NCI-H128 (cell line): ENCODE results near the gene OR6C68.
"Not testable (repeated sequence)": the region's sequence is repeated elsewhere in the genome, so short reads cannot be mapped to it uniquely, and the experiment has no call there.

Experiments
- DNase-seq: peaks from one replicate; lab custom pipeline; 2025; ENCODE audit not compliant: unreplicated experiment; lab: John Stamatoyannopoulos, UW

Gene OR6C68

DNA sequence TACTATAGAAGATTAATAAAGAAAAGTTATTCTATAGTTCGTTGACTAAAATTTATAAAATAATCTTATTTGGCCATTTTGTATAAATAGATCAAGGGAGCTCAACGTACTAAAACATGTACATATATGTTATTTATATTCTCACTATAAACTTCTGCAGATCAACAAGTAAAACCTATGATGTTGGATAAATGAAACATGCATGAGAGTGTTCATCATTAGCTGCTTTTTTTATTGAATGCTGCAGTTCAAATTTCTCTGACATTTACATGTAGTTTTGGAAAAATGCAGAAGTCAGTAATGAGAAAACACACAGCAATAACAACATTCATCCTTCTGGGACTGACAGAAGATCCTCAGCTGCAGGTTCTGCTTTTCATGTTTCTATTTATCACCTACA lies at the start of gene OR6C68:
TSS of gene OR6C68 (plus strand) at position 301 of the 400 bp plus-strand sequence. CDS start at position 301, 0 bp downstream.
- DNase-seq, result no peak

DNA sequence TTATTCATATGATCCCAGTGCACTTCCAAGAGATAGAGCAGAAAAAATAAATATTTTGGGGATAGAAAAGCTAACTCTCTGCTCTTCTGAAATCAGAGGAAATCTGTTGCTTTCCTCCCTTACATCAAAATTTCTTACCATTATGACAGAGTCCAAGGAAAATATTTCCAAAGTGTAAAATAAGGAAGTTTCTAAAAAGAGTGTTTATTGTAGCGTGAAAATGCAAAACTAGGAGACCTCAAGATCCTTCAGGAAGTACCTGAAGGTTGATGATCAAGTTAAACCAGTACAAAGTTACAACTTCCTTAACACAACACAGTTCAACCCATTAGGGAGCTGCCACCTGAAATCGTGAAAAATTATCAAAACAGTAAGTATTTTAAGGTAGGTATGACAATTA lies 48.4 kb upstream of the OR6C68 start, which contains the start of gene OR6C2:
TSS of gene OR6C2 (plus strand) at position 301 of the 400 bp plus-strand sequence. CDS start 8,138 bp downstream, outside the sequence.
- no peak for DNase-seq

DNA sequence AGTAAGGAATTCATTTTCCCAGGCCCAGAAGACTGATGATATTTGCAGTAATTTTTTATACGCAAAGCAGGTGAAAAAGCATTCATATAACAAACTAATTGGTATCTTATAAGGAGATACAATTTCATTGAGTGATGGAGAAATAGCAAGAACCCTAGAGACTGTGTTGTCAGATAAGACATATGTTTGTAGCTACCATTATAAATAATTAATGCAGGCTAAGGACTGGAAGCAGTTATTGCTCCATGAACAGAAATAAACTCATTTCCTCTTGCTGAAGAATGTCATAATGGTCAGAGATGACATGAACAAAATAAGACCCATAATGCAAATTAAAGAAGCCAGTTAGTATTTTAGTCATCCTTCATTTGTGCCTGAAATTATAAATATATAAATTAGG lies 46.8 kb upstream of the OR6C68 start:
- no peak for DNase-seq

DNA sequence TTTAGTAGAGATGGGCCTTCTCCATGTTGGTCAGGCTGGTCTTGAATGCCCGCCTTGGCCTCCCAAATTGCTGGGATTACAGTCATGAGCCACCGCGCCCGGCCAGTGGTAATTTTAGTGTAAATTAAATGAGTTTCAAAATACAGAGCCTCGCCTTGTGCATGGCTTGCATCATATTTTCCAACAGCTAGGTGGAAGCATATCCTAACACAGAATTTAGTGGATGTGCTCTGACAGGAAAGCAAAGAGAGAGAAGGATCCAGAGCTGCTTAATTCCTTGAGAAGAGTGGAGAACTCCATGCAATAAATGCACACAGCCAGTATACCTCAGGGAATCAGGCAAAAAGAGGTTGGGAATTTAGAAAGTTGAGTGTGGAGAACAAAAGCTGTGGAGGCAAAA lies 45.9 kb upstream of the OR6C68 start:
- DNase-seq, result no peak

DNA sequence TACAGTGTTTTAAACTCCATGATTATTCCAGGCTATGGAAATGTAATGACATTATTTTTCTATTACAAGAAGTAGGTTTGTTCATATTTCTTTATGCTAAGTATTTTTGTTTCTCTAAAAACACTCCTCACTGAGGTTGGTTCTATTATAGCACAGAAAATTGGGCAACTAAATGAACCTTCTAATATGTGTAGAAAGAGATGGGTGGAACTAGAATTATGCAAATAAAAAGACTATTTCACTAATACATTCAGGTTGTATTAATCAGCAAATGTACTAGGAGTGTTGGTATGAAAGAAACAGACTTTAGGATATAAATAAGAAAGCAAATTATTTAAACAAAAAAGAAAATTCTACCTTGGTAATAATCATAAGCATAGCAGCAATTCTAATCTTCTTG lies 43.4 kb upstream of the OR6C68 start:
- DNase-seq, result no peak

DNA sequence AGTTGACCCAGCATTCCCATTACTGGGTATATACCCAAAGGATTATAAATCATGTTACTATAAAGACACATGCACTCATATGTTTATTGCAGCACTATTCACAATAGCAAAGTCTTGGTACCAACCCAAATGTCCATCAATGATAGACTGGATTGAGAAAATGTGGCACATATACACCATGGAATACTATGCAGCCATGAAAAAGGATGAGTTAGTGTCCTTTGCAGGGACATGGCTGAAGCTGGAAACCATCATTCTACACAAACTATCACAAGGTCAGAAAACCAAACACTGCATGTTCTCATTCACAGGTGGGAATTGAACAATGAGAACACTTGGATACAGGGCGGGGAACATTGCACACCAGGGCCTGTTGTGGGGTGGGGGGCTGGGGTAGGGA lies 27.3 kb upstream of the OR6C68 start:
- DNase-seq, result not testable (repeated sequence)

DNA sequence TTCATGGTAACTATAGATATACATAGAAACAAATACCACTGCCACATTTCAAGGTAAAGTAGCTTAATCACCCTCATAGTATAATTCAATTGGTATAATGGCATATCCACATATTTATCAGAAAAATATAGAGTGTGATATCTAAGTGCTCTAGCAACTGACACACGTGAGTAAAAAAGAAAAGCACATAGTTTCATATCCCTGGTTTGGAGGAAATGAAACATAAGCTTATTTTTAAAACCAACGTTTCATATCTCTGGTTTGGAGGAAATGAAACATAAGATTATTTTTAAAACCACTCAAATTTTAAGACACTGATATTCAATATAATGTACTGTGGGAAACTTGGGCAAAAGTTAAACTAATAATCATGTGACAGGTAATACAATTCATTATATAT lies 24.3 kb upstream of the OR6C68 start:
- no peak for DNase-seq

DNA sequence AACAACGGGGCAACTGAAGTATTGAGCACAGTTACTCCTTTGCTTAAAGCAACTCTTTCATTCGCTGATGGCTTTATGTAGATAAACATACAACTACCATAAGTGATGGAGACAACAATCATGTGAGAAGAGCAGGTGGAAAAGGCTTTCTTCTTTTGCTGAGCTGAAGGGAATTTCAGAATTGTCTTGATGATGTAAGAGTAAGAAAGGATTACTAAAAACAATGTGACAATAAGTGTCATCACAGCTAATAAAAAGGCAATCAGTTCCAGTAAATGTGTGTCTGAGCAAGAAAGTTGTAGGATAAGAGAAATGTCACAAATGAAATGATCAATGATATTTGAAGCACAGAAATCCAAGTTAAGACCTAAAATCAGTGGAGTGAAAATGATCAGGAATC lies 22.9 kb upstream of the OR6C68 start:
- no peak for DNase-seq

DNA sequence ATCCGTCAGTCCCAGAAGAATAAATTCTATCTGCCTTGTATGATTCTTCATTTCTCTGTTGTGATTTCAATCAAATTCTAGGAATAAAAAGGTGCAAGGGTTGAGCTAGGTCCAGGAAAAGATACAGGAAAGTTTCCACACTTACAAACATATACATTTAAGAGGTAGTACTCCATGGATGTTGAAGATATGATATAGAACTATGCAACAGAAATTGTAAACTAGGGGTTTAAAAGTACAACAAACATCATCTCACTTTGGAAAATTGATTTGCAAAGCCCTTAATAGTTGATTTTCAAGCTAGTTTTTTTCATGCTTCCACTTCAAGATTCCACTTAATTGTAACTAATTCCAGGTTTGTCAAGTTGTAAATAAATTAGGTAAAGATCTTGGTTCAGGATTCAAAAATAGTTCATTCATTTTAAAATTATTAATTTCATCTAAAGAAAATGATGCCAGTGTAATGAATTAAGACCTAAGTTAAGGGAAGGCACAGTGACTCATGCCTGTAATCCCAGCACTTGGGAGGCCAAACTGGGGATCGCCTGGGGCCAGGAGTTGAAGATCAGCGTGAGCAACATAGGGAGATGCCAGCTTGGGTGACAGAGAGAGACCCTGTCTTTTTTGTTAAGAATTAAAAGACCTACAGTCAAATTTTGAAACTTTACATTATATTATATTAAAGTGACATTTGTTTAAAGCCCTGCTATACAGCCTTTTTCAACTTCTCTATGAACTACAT lies 21.9 kb upstream of the OR6C68 start, which contains the start of gene OR6C70:
TSS of gene OR6C70 (minus strand) at position 51 of the 742 bp plus-strand sequence. CDS start at position 51, 0 bp downstream.
- no peak for DNase-seq

DNA sequence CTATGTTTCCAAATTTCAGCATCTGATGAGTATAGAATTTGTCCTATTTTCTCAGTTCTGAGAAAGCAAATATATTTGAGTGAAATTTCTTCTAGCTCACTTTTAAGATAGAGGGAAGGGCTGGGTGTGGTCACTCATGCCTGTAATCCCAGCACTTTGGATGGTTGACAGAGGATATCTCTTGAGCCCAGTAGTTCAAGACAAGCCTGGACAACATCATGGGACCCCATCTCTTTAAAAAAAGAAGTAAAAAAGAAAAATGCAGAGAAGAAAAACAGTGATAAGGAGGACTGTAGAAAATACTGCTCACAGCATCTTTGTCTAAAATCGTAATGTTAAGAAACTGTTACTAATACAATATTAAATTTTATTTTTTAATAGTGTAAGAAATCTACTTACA lies 19.9 kb upstream of the OR6C68 start:
- DNase-seq, result no peak

DNA sequence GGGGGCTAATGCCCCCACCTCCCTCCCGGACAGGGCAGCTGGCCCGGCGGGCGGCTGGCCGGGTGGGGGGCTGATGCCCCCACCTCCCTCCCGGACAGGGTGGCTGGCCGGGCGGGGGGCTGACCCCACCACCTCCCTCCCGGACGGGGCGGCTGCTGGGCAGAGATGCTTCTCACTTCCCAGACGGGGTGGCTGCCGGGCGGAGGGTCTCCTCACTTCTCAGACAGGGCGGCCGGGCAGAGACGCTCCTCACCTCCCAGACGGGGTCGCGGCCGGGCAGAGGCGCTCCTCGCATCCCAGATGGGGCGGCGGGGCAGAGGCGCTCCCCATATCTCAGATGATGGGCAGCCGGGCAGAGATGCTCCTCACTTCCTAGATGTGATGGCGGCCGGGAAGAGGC lies 13.0 kb upstream of the OR6C68 start:
- not testable (repeated sequence) for DNase-seq

DNA sequence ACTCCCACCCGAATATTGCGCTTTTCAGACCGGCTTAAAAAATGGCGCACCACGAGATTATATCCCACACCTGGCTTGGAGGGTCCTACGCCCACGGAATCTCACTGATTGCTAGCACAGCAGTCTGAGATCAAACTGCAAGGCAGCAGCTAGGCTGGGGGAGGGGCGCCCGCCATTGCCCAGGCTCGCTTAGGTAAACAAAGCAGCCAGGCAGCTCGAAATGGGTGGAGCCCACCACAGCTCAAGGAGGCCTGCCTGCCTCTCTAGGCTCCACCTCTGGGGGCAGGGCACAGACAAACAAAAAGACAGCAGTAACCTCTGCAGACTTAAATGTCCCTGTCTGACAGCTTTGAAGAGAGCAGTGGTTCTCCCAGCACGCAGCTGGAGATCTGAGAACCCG lies 7.9 kb upstream of the OR6C68 start:
- not testable (repeated sequence) for DNase-seq

DNA sequence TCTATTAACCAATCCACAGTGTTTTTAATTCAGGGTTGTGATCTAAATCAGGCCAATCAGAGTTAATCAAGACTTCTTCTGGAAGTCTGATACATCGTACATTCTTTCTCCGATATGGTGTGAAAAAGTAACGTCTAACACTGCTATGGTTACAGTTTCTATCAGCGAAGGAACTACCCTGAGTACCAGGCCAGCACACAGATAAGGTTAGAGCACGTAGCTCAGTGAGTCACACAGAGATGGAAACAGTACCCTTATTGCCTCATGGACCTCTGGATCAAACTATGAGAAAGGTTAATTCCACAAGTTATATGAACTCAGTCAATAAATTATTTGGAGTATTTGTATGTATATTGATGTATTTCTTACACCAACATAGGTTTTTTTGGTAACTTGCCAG lies 3.3 kb downstream of the OR6C68 start:
- DNase-seq, result no peak

DNA sequence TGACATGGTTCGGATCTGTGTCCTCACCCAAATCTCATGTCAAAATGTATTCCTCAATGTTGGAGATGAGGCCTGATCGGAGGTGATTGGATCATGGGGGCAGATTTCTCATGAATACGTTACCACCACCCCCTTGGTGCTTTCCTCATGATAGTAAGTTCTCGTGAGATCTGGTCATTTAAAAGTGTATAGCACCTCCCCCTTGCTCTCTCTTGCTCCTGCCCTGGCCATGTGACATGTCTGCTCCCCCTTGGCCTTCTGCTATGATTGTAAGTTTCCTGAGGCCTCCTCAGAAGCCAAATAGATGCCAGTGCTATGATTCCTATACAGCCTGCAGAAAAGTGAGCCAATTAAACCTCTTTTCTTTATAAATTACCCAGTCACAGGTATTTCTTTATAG lies 7.1 kb downstream of the OR6C68 start:
- DNase-seq, result no peak

DNA sequence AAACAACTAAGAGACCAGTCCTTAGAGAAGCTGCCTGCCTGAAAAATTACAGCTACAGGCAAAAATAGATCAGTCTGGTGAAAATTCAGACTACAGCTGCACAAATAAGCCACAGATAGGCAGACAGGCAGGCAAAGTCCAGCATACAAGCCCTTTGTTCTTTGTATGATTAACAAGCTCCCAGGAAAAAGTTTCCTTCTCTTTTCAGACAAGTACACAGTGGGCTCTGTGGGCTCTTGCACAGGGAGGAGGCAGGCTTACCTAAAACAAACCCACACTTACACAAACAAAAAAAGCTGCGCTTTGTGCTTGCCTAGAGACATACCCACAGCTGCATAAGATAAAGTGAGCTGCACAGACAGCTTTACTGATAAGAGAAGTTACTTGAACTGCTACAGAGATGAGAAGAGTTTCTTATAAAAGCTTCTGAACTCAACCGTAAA lies 7.7 kb downstream of the OR6C68 start:
- no peak for DNase-seq

DNA sequence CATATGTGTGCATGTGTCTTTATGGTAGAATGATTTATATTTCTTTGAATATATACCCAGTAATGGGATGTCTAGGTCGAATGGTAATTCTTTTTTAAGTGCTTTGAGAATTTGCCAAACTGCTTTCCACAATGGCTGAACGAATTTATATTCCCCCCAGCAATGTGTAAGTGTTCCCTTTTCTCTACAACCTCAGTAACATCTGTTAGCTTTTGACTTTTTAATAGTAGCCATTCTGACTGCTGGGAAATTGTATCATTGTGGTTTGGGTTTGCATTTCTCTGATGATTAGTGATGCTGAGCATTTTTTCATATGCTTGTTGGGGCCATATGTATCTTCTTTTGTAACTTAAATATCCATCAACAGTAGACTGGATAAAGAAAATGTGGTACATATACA lies 9.4 kb downstream of the OR6C68 start:
- DNase-seq, result no peak

DNA sequence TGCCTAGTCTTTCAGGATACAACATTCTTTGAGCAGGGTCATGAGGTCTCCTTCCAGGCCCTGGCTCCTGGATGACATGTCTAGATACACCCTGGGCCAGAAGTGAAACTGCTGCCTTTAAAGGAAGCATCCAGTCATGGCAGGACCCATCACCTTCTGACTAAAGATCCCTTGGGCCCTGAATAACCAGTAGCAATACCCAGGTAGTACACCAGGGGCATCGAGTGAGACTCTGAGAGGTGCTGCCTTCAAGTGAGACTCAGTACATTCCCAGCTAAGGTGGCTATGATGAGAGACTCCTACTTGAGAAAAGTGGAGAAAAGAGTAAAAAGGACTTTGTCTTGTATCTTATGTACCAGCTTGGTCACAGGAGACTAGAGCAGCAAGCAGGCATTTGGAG lies 23.5 kb downstream of the OR6C68 start:
- DNase-seq, result no peak

DNA sequence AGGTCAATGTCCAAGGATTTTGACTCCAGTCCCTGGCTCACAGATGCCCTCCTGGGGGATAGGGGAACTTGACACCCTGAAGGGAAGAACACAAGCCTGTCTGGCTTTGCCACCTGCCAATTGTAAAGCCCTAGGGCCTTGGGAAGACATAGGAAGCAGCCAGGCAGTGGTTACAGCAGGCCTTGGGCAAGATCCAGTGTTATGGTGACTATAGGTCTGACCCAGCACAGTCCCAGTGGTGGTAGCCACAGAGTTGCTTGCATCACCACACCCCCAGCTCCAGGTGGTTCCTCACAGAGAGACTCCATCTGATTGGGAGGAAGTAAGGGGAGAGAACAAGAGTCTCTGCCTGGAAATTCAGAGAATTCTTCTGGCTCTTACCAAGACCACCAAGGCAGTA lies 24.2 kb downstream of the OR6C68 start:
- DNase-seq, result no peak
